GM23338 (cell line): ENCODE measurements around the gene MCM9. TPM values are rescaled to one million over a fixed set of nuclear protein-coding genes. Genes with fewer than 3 reads are reported as not detected.

ENCODE experiments used
- ATAC-seq: fragments of 200-7000 bp; cut with Tn5 transposase; 3 replicates; pipeline ENCODE4 v1.9.1; 2020
- DNase-seq: peaks from one replicate; pipeline ENCODE4 v3.0.0-alpha.2; 2015; ENCODE audit warnings: low spot score
- H2AFZ ChIP-seq: fragments of 200-600 bp; sonication (generic); 2 replicates; pipeline ENCODE4 v1.8.0; 2016; ENCODE audit warnings: antibody characterized with exemption, mild to moderate bottlenecking, moderate library complexity
- H3F3A ChIP-seq: fragments of 200-600 bp; sonication (generic); replicated peaks from 2 replicates; pipeline ENCODE4 v1.8.0; 2017; ENCODE audit warnings: antibody characterized with exemption, mixed run types, low read depth
- H3K27ac ChIP-seq: fragments of 200-600 bp; sonication (generic); 2 replicates; pipeline ENCODE4 v1.6.1; 2016; ENCODE audit warnings: low read depth
- H3K27me3 ChIP-seq: fragments of 200-600 bp; sonication (generic); 2 replicates; pipeline ENCODE4 v1.8.0; 2016; ENCODE audit warnings: mild to moderate bottlenecking, mixed run types, moderate library complexity; ENCODE audit not compliant: insufficient read depth
- H3K36me3 ChIP-seq: fragments of 200-600 bp; sonication (generic); 2 replicates; pipeline ENCODE4 v1.8.0; 2016; ENCODE audit warnings: mild to moderate bottlenecking; ENCODE audit not compliant: insufficient read depth
- H3K4me1 ChIP-seq: fragments of 200-600 bp; sonication (generic); 2 replicates; pipeline ENCODE4 v1.8.0; 2016; ENCODE audit warnings: mild to moderate bottlenecking, moderate library complexity; ENCODE audit not compliant: insufficient read depth
- H3K4me2 ChIP-seq: fragments of 200-600 bp; sonication (generic); 2 replicates; pipeline ENCODE4 v1.7.1; 2017; ENCODE audit warnings: mixed run types
- H3K4me3 ChIP-seq: fragments of 200-600 bp; sonication (generic); 2 replicates; pipeline ENCODE4 v1.6.1; 2016; ENCODE audit warnings: mixed run types
- H3K79me2 ChIP-seq: fragments of 200-600 bp; sonication (generic); replicated peaks from 2 replicates; pipeline ENCODE4 v1.8.0; 2017; ENCODE audit warnings: mild to moderate bottlenecking; ENCODE audit not compliant: insufficient read depth
- H3K9me2 ChIP-seq: fragments of 200-600 bp; sonication (generic); 2 replicates; pipeline ENCODE4 v1.8.0; 2017; ENCODE audit not compliant: insufficient read depth
- H4K20me1 ChIP-seq: fragments of 200-600 bp; sonication (generic); replicated peaks from 2 replicates; pipeline ENCODE4 v1.8.0; 2017; ENCODE audit warnings: mild to moderate bottlenecking; ENCODE audit not compliant: insufficient read depth
- H3K27ac Mint-ChIP-seq: 2 replicates; pipeline ENCODE4 v1.8.0; 2020; ENCODE audit warnings: inconsistent platforms, mild to moderate bottlenecking, moderate library complexity, mixed read lengths
- H3K27me3 Mint-ChIP-seq: 3 replicates; pipeline ENCODE4 v1.8.0; 2022; ENCODE audit warnings: low read depth, mild to moderate bottlenecking, moderate library complexity, mixed read lengths, inconsistent platforms; ENCODE audit not compliant: insufficient read depth, poor library complexity
- H3K36me3 Mint-ChIP-seq: 3 replicates; pipeline ENCODE4 v1.8.0; 2021; ENCODE audit warnings: low read depth, mild to moderate bottlenecking, inconsistent platforms, moderate library complexity, mixed read lengths
- H3K4me1 Mint-ChIP-seq: 3 replicates; pipeline ENCODE4 v1.8.0; 2020; ENCODE audit warnings: mild to moderate bottlenecking, inconsistent platforms, mixed read lengths
- H3K4me3 Mint-ChIP-seq: 3 replicates; pipeline ENCODE4 v1.8.0; 2021; ENCODE audit warnings: moderate library complexity, mild to moderate bottlenecking, inconsistent platforms, mixed read lengths
- H3K9me3 Mint-ChIP-seq: 3 replicates; pipeline ENCODE4 v1.8.0; 2020; ENCODE audit warnings: moderate library complexity, mild to moderate bottlenecking, inconsistent platforms, mixed read lengths
- CREB1 ChIP-seq: fragments of 250-450 bp; sonication (Bioruptor Pico); IDR thresholded peaks from 2 replicates; pipeline ENCODE4 v1.5.0; 2020; ENCODE audit warnings: low read depth, mild to moderate bottlenecking, moderate library complexity
- CTCF ChIP-seq, 2 experiments: fragments of 200-600 bp in 1 of 2; sonication (generic) in 1 of 2; conservative IDR thresholded peaks; 2 replicates each; pipeline versions ENCODE4 v1.5.1 to v1.6.1; 2016 to 2017; ENCODE audit warnings: antibody characterized with exemption in 2 of 2, low read depth in 2 of 2, mild to moderate bottlenecking in 2 of 2, moderate library complexity in 1 of 2
- ETS1 ChIP-seq: IDR thresholded peaks from 2 replicates; pipeline ENCODE4 v1.6.1; 2016; ENCODE audit warnings: antibody characterized with exemption
- EZH2 ChIP-seq: fragments of 200-600 bp; sonication (generic); IDR thresholded peaks from one replicate; pipeline ENCODE4 v1.8.0; 2017; ENCODE audit warnings: antibody characterized with exemption, mild to moderate bottlenecking, low read depth; ENCODE audit not compliant: unreplicated experiment
- EZH2phosphoT487 ChIP-seq: fragments of 200-600 bp; sonication (generic); IDR thresholded peaks from one replicate; pipeline ENCODE4 v1.8.1; 2018; ENCODE audit warnings: antibody characterized with exemption; ENCODE audit not compliant: unreplicated experiment
- JUNB ChIP-seq: IDR thresholded peaks from one replicate; pipeline ENCODE4 v1.6.1; 2016; ENCODE audit warnings: antibody characterized with exemption; ENCODE audit not compliant: unreplicated experiment
- NANOG ChIP-seq: IDR thresholded peaks from 2 replicates; pipeline ENCODE4 v1.6.1; 2016; ENCODE audit warnings: antibody characterized with exemption, borderline replicate concordance
- POLR2AphosphoS5 ChIP-seq: IDR thresholded peaks from 2 replicates; pipeline ENCODE4 v1.6.1; 2016; ENCODE audit warnings: antibody characterized with exemption, low read depth
- REST ChIP-seq: IDR thresholded peaks from one replicate; pipeline ENCODE4 v1.6.1; 2018; ENCODE audit warnings: antibody characterized with exemption; ENCODE audit not compliant: unreplicated experiment
- STAT1 ChIP-seq: IDR thresholded peaks from one replicate; pipeline ENCODE4 v1.6.1; 2016; ENCODE audit warnings: antibody characterized with exemption; ENCODE audit not compliant: unreplicated experiment
- ZNF114 ChIP-seq: fragments of 250-450 bp; sonication (Bioruptor Pico); IDR thresholded peaks from 2 replicates; pipeline ENCODE4 v1.5.0; 2020; ENCODE audit warnings: mild to moderate bottlenecking, moderate library complexity
- ZNF331 ChIP-seq: fragments of 250-450 bp; sonication (Bioruptor Pico); IDR thresholded peaks from 2 replicates; pipeline ENCODE4 v1.5.0; 2020; ENCODE audit warnings: low read depth, mild to moderate bottlenecking, moderate library complexity
- ZNF462 ChIP-seq: fragments of 250-450 bp; sonication (Bioruptor Pico); IDR thresholded peaks from 2 replicates; pipeline ENCODE4 v1.5.0; 2020; ENCODE audit warnings: mild to moderate bottlenecking, moderate library complexity
- polyA plus RNA-seq: library from polyadenylated mRNA; unstranded; fragments of >200 nt; fragmentation: Nextera tagmentation; extraction: Ambion mirVana; gene quantifications from 2 replicates; pipeline ENCODE4 v1.2.1, GENCODE V29; 2016
- total RNA-seq: library from RNA; depleted of rRNA; stranded (reverse); fragments of >200 nt; shearing (Covaris generic); gene quantifications from 2 replicates; pipeline ENCODE4 v1.2.3, GENCODE V29; 2014

Gene MCM9
- total and polyA plus RNA-seq, 2 experiments from 2014 or later: 14.9 to 16.6 TPM

GRCh38 chr6:118903138-118903537 is 31.8 kb downstream of the MCM9 start (continued):
- TF ChIP-seq EZH2: no peak

- Mint-ChIP-seq H3K27me3 (peaks cover 2% of the 10 kb centered on the region), H3K9me3 (no peaks in the 10 kb centered on the region), H3K4me1 (peaks cover 29% of the 10 kb centered on the region), H3K4me3 (no peak overlapping the region), H3K27ac (no peak overlapping the region), H3K36me3 (peaks cover 83% of the 10 kb centered on the region)
- Histone ChIP-seq H3K4me2 (no peak overlapping the region), H4K20me1 (peaks cover 39% of the 10 kb centered on the region), H3K79me2 (peaks cover 71% of the 10 kb centered on the region), H3K27ac (no peak overlapping the region), H3K4me3 (no peak overlapping the region), H3K27me3 (no peaks in the 10 kb centered on the region), H3F3A (no peaks in the 10 kb centered on the region), H3K9me2 (no peaks in the 10 kb centered on the region), H2AFZ (no peak overlapping the region), H3K4me1 (peaks cover 18% of the 10 kb centered on the region), H3K36me3 (peaks cover 28% of the 10 kb centered on the region)
- DNase-seq (no peak), ATAC-seq (no peak)
- TF ChIP-seq EZH2phosphoT487 (no peak), ZNF114 (no peak), ETS1 (no peak), EZH2 (no peak), NANOG (no peak), STAT1 (no peak), CTCF (conservative IDR thresholded peaks at IDR 0.05; ENCODE audit: low read depth in 2 of 2) (no peak), ZNF462 (CRISPR knock-in tag) (no peak), JUNB (no peak), CREB1 (CRISPR knock-in tag) (no peak), REST (no peak), ZNF331 (CRISPR knock-in tag) (no peak), POLR2AphosphoS5 (no peak)
Measured at GRCh38 chr6:118902726-118903125, 32.2 kb downstream of the MCM9 start.
